ENCODE results near the gene ZNF397. TPM values are rescaled to one million over a fixed set of nuclear protein-coding genes. Genes with fewer than 3 reads are reported as not detected.

ZNF397 gene
- total RNA-seq, 1 experiment from 2014 or later: 9.8 TPM

DNA sequence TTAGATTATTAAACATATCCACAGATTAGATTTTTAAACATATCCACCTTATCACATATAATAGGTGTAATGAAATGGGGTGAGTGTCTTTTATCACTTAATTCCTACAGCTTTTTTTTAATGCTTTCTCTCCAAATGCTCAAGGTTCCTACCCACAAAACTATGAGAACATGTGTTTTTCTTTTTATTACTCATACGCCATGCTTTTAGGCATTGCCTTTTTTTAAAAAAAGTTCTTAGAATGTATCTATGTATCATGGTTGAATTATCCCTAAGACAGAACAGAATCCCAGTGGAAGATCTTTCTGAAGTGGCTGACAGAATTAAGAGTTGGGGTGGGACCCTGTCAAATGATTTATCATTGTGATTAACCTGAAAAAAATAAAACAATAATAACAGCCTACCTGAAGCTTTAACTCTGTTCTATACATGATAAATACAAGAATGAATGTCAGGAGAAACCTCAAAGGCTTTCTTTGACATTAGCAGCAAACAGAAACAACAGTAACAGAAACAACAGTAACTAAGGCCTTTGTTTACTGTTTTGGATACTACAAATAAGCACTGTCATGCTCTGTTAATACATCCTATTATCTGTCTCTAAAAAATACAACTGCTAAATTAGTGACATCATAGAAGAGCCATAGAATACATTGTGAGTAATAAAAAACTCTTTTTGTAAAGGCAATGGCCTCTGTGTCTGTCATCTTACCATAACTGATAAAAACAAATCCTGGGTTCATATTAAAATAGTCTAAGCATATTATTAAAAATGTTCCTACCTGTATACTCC is 4.1 kb upstream of the ZNF397 start:
- no TSS peak for BruUV-seq (replicated peaks)
- TF ChIP-seq, protein P1, sequence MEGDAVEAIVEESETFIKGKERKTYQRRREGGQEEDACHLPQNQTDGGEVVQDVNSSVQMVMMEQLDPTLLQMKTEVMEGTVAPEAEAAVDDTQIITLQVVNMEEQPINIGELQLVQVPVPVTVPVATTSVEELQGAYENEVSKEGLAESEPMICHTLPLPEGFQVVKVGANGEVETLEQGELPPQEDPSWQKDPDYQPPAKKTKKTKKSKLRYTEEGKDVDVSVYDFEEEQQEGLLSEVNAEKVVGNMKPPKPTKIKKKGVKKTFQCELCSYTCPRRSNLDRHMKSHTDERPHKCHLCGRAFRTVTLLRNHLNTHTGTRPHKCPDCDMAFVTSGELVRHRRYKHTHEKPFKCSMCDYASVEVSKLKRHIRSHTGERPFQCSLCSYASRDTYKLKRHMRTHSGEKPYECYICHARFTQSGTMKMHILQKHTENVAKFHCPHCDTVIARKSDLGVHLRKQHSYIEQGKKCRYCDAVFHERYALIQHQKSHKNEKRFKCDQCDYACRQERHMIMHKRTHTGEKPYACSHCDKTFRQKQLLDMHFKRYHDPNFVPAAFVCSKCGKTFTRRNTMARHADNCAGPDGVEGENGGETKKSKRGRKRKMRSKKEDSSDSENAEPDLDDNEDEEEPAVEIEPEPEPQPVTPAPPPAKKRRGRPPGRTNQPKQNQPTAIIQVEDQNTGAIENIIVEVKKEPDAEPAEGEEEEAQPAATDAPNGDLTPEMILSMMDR (IDR thresholded peaks at IDR 0.05): no peak
- TF ChIP-seq, protein P2, sequence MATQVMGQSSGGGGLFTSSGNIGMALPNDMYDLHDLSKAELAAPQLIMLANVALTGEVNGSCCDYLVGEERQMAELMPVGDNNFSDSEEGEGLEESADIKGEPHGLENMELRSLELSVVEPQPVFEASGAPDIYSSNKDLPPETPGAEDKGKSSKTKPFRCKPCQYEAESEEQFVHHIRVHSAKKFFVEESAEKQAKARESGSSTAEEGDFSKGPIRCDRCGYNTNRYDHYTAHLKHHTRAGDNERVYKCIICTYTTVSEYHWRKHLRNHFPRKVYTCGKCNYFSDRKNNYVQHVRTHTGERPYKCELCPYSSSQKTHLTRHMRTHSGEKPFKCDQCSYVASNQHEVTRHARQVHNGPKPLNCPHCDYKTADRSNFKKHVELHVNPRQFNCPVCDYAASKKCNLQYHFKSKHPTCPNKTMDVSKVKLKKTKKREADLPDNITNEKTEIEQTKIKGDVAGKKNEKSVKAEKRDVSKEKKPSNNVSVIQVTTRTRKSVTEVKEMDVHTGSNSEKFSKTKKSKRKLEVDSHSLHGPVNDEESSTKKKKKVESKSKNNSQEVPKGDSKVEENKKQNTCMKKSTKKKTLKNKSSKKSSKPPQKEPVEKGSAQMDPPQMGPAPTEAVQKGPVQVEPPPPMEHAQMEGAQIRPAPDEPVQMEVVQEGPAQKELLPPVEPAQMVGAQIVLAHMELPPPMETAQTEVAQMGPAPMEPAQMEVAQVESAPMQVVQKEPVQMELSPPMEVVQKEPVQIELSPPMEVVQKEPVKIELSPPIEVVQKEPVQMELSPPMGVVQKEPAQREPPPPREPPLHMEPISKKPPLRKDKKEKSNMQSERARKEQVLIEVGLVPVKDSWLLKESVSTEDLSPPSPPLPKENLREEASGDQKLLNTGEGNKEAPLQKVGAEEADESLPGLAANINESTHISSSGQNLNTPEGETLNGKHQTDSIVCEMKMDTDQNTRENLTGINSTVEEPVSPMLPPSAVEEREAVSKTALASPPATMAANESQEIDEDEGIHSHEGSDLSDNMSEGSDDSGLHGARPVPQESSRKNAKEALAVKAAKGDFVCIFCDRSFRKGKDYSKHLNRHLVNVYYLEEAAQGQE (IDR thresholded peaks at IDR 0.05; ENCODE audit: insufficient read depth in 1 of 2, low read depth in 2 of 2, low read length in 1 of 2): no peak
- no peak for TF ChIP-seq POLR2AphosphoS5 (IDR thresholded peaks at IDR 0.05; ENCODE audit: low read depth, low read length)
- no peak for TF ChIP-seq SIN3A (IDR thresholded peaks at IDR 0.05; ENCODE audit: borderline replicate concordance, insufficient read depth, low read depth, low read length)
- TF ChIP-seq TCF7L2 (IDR thresholded peaks at IDR 0.05; ENCODE audit: low read depth, low read length): no peak
- ChIA-PET CTCF (no interaction called here), POLR2A (interaction anchor here (0.6 kb wide), 1 partner anchor 51 kb away, joined by 9 read pairs; no protein-coding TSS in a partner anchor)
- Histone ChIP-seq H3K27ac (ENCODE audit: low read length) (no peak overlapping the region), H3K36me3 (ENCODE audit: control insufficient read depth, insufficient read depth, low read length) (peaks cover 3% of the 10 kb centered on the region; the same call in 1 of the 2 replicates), H3K9me3 (ENCODE audit: control insufficient read depth, insufficient read depth, low read depth, low read length) (peaks cover 4% of the 10 kb centered on the region), H3K4me1 (ENCODE audit: control insufficient read depth, insufficient read depth, low read length) (peaks cover 3% of the 10 kb centered on the region; the same call in 1 of the 2 replicates), H3K27me3 (ENCODE audit: control insufficient read depth, insufficient read depth, low read length) (no peaks in the 10 kb centered on the region), H3K4me3 (ENCODE audit: low read depth in 2 of 2, low read length in 2 of 2) (no peak overlapping the region)
- intact Hi-C loops (cut with micrococcal nuclease; ENCODE audit: unreplicated experiment): loop anchor here (10.0 kb wide), 1 partner anchor 108 kb away; the partner anchor contains the start of gene ZNF24
- DNase-seq (ENCODE audit: low read depth, low spot score): no peak
- ATAC-seq: no peak
- in situ Hi-C loops (cut with HindIII; ENCODE audit: low pct_unique_long_range_greater_than_20kb, low sequenced_read_pairs): no loop called here

DNA sequence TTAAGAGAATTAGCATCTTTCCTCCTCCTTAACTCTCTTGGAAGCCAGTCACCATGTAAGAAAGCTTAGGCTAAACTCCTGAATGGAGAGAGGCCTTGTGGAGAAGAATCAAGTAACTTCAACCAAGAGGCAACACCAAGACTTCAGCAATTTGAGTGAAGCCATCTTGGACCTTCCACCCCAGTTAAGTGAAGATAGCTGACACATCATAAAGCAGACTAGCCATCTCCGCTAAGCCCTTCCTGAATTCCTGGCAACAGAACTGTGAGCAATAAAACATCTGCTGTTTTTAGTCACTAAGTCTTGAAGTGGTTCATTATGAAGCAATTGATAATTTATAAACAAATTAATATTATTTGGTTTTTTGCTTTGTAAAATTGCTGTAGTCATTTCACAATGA is 1.5 kb upstream of the ZNF397 start:
- Histone ChIP-seq H3K27me3 (ENCODE audit: control insufficient read depth, insufficient read depth, low read length) (no peaks in the 10 kb centered on the region), H3K4me1 (ENCODE audit: control insufficient read depth, insufficient read depth, low read length) (peaks cover 3% of the 10 kb centered on the region; the same call in 1 of the 2 replicates), H3K36me3 (ENCODE audit: control insufficient read depth, insufficient read depth, low read length) (peaks cover 7% of the 10 kb centered on the region; the same call in 1 of the 2 replicates), H3K27ac (ENCODE audit: low read length) (no peak overlapping the region), H3K9me3 (ENCODE audit: control insufficient read depth, insufficient read depth, low read depth, low read length) (peaks cover 30% of the 10 kb centered on the region), H3K4me3 (ENCODE audit: low read depth in 2 of 2, low read length in 2 of 2) (no peak overlapping the region)
- BruUV-seq (replicated peaks): no TSS peak
- ChIA-PET CTCF (no interaction called here), POLR2A (interaction anchor here (0.7 kb wide), 1 partner anchor 51 kb away, joined by 3 read pairs; the partner anchor contains the start of gene ZSCAN30)
- ATAC-seq (no peak), DNase-seq (ENCODE audit: low read depth, low spot score) (no peak)
- in situ Hi-C loops (cut with HindIII; ENCODE audit: low pct_unique_long_range_greater_than_20kb, low sequenced_read_pairs): no loop called here
- TF ChIP-seq POLR2AphosphoS5 (IDR thresholded peaks at IDR 0.05; ENCODE audit: low read depth, low read length): no peak
- TF ChIP-seq, protein P2 (IDR thresholded peaks at IDR 0.05; ENCODE audit: insufficient read depth in 1 of 2, low read depth in 2 of 2, low read length in 1 of 2): no peak
- TF ChIP-seq SIN3A (IDR thresholded peaks at IDR 0.05; ENCODE audit: borderline replicate concordance, insufficient read depth, low read depth, low read length): no peak
- no peak for TF ChIP-seq TCF7L2 (IDR thresholded peaks at IDR 0.05; ENCODE audit: low read depth, low read length)
- TF ChIP-seq, protein P1 (IDR thresholded peaks at IDR 0.05): no peak
- intact Hi-C loops (cut with micrococcal nuclease; ENCODE audit: unreplicated experiment): loop anchor here (10.0 kb wide), 1 partner anchor 105 kb away; the partner anchor contains the start of gene ZNF24
